SIG-M5 treated with dmso at 0.1 percent for 504 hours (cell line): ENCODE measurements around the gene IRS4.

Source experiments
- DNase-seq: peaks from one replicate; lab custom pipeline; 2025; ENCODE audit not compliant: unreplicated experiment; lab: John Stamatoyannopoulos, UW

Gene IRS4

DNA sequence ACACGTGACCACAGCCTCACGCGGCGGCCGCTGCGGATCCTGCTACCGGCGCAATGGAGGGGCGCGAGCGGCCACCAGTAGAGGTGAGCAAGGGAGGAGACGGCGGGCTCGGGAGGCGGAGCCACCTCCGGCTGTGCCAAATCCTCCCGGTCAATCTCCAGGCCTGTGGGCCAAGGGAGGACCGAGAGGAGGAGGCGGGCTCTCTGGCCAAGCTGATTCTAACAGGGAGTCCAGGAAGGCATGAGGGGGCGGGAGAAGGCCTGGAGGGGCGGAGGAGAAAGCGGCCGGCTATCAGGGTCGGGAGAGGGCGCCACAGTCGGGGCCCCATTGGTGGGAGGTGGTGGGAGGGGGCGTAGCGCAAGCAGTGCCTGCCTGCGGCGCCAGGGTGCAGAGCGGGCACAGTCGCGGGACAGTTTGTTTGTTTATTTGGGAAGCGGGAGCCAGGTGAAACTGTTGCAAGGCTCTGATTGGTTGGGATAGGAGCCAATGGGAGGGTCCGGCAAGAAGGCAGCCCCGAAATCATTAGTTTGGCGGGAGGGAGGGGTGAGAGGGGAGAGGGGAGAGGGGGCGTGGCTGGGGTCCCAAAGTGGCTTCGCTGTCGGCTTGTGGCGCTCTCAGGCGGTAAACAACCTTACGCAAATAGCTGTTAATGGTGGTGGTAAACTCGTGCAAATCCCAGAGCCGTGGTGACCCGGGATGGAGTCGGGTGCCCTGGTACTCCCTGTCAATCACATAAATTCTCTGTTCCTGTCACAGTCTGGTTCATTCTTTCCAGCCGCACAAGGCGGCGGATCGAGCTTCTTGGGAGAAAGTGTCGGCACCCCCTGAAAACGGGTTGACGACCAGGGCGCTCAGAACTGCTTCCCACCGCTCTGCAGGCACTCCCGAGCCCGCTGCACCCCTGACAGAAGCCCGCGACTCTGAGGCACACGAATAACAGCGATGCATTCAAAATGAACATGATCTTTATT lies at the start of gene IRS4:
Gene IRS4, minus strand, starts transcription at position 55 of the 971 bp plus-strand sequence.
- no peak for DNase-seq

DNA sequence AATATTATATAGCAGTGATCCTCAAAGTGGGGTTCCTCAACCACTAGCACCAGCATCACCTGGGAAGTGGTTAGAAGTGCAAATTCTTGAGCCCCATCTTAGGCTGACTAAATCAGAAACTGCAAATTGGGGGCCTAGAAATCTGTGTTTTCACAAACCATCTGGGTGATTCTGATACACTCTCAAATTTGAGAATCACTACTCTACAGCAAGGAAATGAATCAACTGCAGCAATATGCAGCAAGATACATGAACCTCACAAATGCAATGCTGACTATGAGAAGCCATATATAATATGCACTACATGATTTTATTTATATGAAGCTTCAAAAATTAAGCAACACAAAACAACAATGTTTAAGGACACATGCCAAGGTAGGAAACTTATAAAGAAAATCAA lies 36.2 kb upstream of the IRS4 start:
- no peak for DNase-seq

DNA sequence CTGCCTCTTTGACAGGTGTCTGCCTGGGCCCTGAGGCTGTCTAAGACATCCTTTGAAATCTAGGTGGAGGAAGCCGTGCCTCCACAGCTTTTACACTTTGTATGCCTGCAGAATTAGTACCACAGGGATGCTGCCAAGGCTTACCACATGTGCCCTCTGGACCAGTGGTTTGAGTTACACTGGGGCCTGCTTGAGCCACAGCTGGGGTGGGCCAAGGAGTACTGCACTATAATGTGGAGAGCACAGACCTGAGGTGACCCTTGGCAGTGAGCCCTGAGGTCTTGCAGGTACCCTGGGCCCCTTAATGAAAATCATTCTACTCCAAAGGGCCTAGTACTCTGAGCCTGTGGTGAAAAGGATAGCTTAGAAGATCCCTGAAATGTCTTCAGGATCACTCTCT lies 27.2 kb upstream of the IRS4 start:
- DNase-seq = no peak

DNA sequence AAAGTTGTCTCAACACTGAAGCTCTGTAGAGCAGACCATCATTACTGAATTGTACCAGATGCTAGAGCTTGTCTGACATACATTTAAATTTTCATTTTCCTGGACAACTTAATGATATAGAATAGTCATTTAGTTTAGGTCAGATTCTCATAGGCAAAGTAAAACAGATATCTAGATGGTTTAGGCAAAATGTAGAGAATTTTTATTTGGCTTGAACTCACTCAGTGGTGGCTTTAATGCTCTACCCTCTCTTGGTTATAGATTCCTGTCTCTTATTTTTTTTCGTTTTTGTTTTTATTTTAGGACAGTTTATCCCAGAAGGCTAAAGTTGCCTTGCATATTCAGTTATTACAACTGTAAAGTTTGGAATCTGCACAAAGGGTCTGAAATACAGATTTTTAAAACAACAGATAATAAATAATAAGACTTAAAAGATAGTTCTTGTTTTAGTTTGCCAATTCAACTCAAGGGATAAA lies 4.0 kb upstream of the IRS4 start:
- no peak for DNase-seq

DNA sequence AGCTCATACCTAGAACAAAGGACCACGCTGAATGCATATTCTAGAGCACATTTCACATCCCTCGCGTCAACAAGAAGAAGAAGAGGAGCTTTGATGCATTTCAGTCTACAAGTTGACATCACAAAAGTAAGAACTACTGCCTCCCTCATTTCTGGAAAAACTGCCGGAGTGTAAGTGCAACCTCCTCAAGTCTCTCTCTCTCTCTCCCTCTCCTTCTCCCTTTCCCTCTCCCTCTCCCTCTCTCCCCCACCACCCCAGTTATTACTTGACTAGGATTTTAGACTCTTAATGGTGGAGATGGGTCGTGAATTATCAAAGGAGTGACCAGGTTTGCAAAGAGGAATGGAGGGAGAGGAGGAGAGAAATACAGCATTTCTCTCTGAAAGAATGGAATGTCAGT lies 1.4 kb upstream of the IRS4 start:
- DNase-seq = no peak

DNA sequence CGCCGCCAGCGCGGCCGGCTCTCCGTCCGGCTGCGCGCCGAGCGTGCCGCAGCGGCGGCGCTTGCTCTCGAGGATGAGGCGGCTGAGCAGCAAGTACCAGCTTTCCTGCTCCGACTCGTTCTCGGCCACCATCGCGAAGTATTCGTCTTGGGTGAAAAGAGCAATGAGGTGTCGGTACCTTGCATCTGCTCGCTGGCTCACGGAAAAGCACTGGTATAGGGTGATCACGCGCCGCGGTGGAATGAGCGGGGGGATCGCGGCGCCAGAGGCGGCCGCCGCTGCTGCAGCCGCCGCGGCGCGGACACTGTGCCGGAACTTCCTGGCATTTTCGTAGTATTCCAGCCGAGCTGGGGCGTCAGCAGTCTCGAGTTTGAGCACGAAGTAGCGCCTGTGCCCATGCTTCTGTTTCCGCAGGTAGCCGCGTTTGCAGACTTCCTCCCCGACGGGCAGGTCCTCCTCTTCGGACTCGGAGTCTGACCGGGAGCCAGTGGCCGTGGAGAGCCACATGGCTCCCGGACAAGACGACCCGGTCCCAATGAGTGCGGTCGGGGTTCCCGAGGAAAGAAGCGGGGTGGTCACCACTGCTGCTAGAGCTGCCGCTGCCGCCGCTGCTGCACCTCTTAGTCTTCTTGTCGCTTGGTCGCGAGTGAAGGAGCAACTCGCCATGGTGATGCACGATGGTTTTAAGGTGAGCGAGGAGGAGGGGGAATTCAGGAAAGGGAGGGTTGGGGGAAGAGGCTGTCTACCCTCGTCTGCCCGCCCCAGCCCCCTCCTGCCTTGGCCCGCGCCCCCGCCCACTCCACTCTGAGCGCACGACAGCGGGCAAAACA lies 469 bp downstream of the IRS4 start:
- DNase-seq = no peak

DNA sequence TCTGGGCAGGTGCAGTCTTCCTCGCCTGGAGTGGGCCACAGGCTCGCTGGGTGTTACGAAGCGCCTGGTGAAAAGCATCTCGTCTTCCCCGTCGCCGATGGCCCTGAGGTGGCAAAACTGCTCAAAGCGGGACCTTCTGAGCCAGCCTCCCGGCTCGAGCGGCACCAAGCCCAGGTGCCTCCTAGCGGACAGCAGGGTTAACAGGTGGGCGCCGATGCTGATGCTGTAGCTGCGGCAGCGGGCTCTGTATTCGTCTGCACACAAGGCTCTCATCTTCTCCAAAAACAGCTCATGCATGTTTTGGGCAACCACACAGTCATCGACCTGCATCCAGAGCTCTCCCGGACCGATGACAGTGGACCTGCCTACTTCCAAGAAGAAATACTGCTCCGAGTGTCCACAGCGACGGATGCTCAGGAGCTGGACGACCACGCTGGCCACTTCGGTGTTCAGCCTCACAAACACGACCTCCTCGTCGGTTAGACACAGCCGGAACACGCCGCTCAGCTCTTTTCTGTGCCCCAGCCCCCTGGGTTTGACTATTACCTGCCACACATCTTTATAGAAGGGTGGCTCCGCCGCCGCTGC lies 1.2 kb downstream of the IRS4 start:
- no peak for DNase-seq

DNA sequence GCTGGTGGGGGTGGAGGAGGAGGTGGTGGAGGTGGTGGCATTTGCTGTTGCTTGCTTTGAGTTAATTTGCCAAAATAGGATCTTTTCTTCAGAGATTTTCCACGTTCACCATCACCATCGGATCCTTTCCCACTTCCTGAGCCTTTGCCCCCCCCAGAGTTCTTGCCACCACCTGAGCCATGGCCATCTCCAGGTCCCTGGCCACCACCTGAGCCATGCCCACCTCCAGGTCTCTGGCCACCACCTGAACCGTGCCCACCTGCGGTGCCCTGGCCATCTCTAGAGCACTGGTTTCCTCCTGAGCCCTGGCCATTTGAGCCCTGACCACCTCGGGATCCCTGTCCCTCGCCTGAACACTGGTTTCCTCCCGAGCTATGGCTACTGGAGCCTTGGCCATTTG lies 1.9 kb downstream of the IRS4 start:
- DNase-seq = no peak

DNA sequence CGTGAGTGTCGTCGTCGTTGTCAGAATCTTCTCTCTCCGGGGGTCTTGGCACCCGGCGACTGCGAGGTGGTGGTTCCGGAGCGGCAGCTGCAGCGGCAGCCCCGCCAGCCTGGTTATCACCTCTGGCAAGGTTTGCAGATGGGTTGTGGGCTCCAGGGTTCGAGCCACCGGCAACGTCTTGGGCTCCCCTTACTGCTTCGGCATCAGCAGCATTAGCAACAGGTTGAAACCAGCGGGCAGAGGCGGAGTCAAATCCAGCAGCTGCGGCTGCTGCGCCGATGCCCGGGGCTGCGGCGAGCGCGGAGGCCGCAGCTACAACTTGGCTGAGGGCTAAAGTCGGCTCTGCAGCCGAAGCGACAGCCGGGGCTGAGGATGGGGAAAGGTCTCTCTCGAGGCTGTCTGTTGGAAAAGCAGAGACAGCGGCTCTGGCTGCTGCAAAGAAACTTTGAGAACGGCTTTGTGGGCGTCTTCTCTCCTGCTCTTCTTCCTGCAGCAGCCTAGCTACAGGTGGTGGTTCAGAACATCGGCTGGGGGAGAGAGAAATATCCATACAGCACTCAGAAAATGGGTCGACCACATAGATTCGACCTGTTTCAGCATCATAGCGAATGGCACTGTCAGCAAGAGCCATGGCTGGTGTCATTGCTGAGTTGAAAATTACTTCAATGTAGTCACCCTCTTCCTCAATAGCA lies 3.6 kb downstream of the IRS4 start:
- DNase-seq = no peak

DNA sequence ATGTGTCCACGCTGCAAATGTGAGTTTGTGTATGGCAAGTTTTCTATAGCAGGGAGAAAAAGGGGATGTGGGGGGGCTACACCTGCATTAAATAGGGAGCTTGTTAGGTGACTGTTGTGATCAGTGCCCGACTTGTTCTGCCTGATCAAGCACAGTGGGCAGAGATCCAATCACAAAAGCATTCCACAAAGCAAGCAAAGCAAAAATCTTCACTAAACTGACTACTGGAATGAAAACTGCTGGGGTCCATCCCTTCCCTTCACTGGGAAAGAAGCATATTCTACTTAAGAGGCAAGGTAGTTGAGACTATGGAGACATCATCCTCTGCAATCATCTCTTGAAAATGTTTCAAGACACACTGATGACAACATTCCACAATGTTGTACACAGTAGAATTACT lies 5.2 kb downstream of the IRS4 start:
- DNase-seq = no peak

DNA sequence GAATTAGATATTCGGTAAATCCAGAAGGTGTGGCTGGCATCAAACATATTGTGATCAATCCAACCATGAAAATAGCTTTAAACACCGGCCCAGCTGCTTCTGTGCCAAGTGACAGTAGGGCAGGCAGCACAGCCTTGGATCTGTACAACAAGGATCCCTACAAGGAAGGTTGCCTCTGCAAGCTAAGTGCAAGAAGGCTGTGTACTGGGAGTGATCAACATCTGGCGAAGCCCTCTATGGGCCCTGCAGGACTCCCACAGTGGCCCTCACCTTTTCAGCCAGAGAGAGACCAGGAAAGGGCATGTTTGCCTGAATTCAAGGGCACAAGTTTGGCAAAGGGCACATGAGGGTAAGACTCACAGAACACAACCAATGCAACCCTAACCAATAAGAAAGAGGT lies 9.6 kb downstream of the IRS4 start:
- no peak for DNase-seq

DNA sequence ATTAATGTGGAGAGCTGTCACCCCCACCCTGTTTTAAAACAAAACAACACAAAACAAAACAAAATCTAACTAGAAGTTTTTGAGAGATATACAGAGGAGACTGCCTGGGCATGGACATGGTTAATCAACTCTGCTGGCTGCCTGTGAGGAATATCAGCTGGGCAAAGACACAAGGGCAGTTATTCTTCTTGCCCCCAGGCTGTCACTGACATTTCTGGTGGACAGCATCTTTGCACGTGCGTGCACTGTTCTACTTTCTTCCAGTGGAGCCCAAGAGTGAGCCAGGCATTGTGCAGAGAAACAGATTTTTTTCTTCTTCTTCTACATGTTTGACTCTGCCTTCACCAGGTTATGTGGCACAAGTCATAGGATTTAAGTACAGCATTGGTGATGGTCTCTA lies 13.8 kb downstream of the IRS4 start:
- DNase-seq = no peak

DNA sequence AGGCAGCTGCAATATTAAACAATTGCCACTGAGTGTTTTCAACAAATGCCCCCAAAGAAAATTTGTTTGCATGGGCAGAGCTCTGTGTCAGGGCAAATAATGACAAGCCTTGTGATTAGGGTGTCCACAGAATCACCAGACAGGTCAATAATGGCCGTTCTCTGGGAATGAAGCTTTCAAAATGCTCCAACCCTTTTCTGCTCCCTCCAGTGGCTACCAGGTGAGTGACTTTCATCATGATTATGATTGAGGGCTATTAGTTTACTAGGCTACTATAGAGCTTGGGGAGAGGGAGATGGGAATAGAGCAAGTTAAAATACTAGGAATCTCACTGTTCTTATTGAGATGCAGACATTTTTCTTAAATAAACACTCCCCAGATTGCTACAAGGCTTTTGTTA lies 23.5 kb downstream of the IRS4 start:
- no peak for DNase-seq

DNA sequence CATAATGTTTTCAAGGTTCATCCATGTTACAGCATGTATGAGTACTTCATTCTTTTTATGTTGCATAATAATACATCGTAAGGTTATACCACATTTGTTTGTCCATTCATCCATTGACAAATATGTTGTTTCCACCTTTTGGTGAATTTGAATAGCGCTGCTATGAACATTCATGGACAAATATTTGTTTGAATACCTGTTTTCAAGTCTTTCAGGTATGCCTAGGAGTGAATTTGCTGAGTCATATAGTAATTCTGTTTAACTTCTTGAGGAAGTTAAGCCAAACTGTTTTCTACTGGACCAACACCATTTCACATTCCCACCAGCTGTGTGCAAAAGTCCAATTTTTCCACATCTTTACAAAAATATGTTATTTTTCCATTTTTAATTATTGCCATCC lies 31.5 kb downstream of the IRS4 start:
- no peak for DNase-seq

DNA sequence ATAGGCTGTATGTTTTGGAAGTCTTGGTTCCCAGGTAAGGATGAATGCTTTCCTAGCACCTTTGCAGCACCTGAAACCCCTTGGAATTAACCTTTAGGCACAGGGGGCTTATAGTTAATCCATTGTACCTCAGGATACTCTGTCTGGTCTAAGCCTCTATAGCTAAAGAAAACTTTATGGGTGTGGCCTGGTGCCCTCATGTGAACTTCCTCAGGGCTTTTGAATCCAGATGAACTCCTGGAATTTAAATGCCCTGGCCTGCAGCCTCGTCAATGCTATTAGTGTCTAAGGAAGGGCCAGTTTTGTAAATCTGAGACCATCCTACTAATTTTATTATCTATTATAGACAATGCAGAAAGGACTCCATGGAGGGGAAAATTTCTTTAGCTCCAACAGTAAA lies 33.8 kb downstream of the IRS4 start:
- no peak for DNase-seq

DNA sequence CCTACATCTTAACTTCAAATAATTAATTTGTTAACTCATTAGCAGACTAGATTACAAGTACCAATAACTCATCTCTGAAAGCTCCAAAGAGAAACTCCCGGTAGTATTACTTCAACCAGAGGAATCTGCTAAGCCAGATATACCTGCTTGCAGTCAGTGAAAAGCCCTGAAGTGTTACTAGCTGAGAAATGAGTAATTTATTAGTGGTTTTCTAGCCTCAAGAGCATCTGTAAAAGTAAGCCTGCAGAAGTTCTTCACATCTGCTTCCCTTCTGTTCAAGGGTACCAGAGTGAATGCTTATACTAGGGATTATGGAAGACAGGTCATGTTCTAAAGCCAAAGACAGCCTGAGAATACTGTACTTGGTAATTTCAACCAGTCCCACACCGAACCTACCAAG lies 34.7 kb downstream of the IRS4 start:
- no peak for DNase-seq

DNA sequence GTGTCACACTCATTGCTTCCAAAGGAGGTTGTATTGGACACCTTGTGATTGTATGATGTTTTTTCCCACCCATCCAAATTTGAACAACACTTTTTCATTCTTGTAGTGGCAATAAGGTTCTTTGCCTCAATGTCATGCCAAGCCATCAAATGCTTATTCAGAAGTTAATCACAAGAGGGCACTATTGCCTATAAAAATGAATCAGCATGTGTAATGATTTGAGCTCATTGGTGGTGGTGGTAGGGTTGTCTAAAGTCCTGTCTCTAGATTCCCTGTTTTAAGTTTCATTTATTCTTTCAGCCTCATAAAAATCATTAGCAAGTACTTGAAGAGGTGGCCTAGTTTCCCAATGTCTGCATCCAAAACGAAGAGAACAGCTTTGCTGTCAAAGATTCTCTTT lies 37.0 kb downstream of the IRS4 start:
- peak; percentile 7 for DNase-seq

DNA sequence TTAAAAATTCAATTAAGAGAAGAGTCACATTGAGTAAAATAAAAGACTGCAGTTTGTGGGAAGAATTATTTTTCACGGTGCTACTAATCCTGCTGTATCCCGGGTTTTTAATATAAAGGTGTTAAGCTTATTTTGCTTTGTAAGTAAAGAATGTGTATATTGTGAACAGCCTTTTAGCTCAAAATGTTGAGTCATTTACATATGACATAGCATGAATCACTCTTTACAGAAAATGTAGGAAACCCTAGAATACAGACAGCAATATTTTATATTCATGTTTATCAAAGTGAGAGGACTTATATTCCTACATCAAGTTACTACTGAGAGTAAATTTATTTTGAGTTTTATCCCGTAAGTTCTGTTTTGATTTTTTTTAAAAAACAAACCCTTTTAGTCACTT lies 39.7 kb downstream of the IRS4 start:
- DNase-seq = no peak
